HEK293 (cell line): ENCODE measurements around the gene ERLEC1.

Experiments used
- CTCF ChIA-PET: fragments of 350-600 bp; formaldehyde crosslinking; extraction: SDS; loops from one replicate; lab custom pipeline; 2021; ENCODE audit warnings: antibody characterized with exemption; lab: Yijun Ruan, JAX
- POLR2A ChIA-PET: fragments of 300-600 bp; formaldehyde crosslinking; extraction: SDS; loops from one replicate; lab custom pipeline; 2020; ENCODE audit warnings: antibody characterized with exemption, inconsistent platforms; lab: Yijun Ruan, JAX
- H3K27ac ChIP-seq: fragments of 200-500 bp; sonication (Bioruptor generic); 2 replicates; pipeline ENCODE4 v1.5.1; 2014; ENCODE audit warnings: low read depth, low read length, control low read depth, inconsistent platforms; ENCODE audit errors: extremely low read depth
- H3K36me3 ChIP-seq, 2 experiments: fragments of 200-500 bp in 1 of 2; sonication (Bioruptor generic) in 1 of 2; 1 replicate in 1 of 2; 2 replicates in 1 of 2; pipeline ENCODE4 v1.5.1; 2014 to 2017; ENCODE audit warnings: inconsistent platforms in 2 of 2, low read length in 2 of 2; ENCODE audit not compliant: control insufficient read depth in 2 of 2, insufficient read depth in 1 of 2
- H3K4me1 ChIP-seq: fragments of 200-500 bp; sonication (Bioruptor generic); 2 replicates; pipeline ENCODE4 v1.5.1; 2014; ENCODE audit warnings: mild to moderate bottlenecking, low read length, inconsistent platforms; ENCODE audit not compliant: control insufficient read depth, insufficient read depth
- H3K4me3 ChIP-seq: 2 replicates; pipeline ENCODE4 v1.5.1; 2011; ENCODE audit warnings: low read depth, mild to moderate bottlenecking, control low read depth, low read length, moderate library complexity
- H3K9me3 ChIP-seq: fragments of 200-500 bp; sonication (Bioruptor generic); 2 replicates; pipeline ENCODE4 v1.5.1; 2014; ENCODE audit warnings: low read depth, low read length, inconsistent platforms; ENCODE audit not compliant: control insufficient read depth, insufficient read depth
- REPIN1 ChIP-seq: fragments of 450-650 bp; formaldehyde crosslinking; IDR thresholded peaks from 2 replicates; pipeline ENCODE4 v1.5.1; 2017; ENCODE audit warnings: missing biosample characterization, missing genetic modification characterization, low read depth
- ZNF146 ChIP-seq: fragments of 450-650 bp; formaldehyde crosslinking; IDR thresholded peaks from 2 replicates; pipeline ENCODE4 v1.5.1; 2016; ENCODE audit warnings: missing biosample characterization, missing genetic modification characterization
- ZNF214 ChIP-seq: fragments of 450-650 bp; formaldehyde crosslinking; IDR thresholded peaks from 2 replicates; pipeline ENCODE4 v1.5.1; 2017; ENCODE audit warnings: missing biosample characterization, mild to moderate bottlenecking, missing genetic modification characterization, borderline replicate concordance
- ZNF248 ChIP-seq: fragments of 450-650 bp; formaldehyde crosslinking; IDR thresholded peaks from 2 replicates; pipeline ENCODE4 v1.5.1; 2017; ENCODE audit warnings: missing biosample characterization, missing genetic modification characterization
- ZNF341 ChIP-seq: fragments of 450-650 bp; formaldehyde crosslinking; IDR thresholded peaks from 2 replicates; pipeline ENCODE4; 2016; ENCODE audit warnings: low read depth, missing biosample characterization, missing genetic modification characterization
- ZNF391 ChIP-seq: fragments of 450-650 bp; formaldehyde crosslinking; IDR thresholded peaks from 2 replicates; pipeline ENCODE4 v1.5.1; 2016; ENCODE audit warnings: low read depth, missing biosample characterization, missing genetic modification characterization, borderline replicate concordance
- ZNF394 ChIP-seq: fragments of 450-650 bp; formaldehyde crosslinking; IDR thresholded peaks from 2 replicates; pipeline ENCODE4 v1.5.1; 2016; ENCODE audit warnings: missing biosample characterization, missing genetic modification characterization, mild to moderate bottlenecking, moderate library complexity, borderline replicate concordance
- ZNF600 ChIP-seq: fragments of 450-650 bp; formaldehyde crosslinking; IDR thresholded peaks from 2 replicates; pipeline ENCODE4 v1.5.1; 2016; ENCODE audit warnings: missing biosample characterization, missing genetic modification characterization
- ZNF791 ChIP-seq: fragments of 450-650 bp; formaldehyde crosslinking; IDR thresholded peaks from 2 replicates; pipeline ENCODE4 v1.5.1; 2016; ENCODE audit warnings: missing biosample characterization, missing genetic modification characterization
- ZSCAN30 ChIP-seq: fragments of 450-650 bp; IDR thresholded peaks from 2 replicates; pipeline ENCODE4 v1.5.1; 2018; ENCODE audit warnings: missing biosample characterization, mild to moderate bottlenecking, missing genetic modification characterization, moderate library complexity
- TF ChIP-seq, protein P1 (sequence below): fragments of 450-650 bp; IDR thresholded peaks from 2 replicates; pipeline ENCODE4 v1.5.1; 2018; ENCODE audit warnings: missing biosample characterization, missing genetic modification characterization
- TF ChIP-seq, protein P2 (sequence below): fragments of 450-650 bp; formaldehyde crosslinking; IDR thresholded peaks from 2 replicates; pipeline ENCODE4 v1.5.1; 2016; ENCODE audit warnings: missing biosample characterization, missing genetic modification characterization
- TF ChIP-seq, protein P3 (sequence below): fragments of 450-650 bp; formaldehyde crosslinking; IDR thresholded peaks from 2 replicates; pipeline ENCODE4 v1.5.1; 2016; ENCODE audit warnings: missing biosample characterization, missing genetic modification characterization

ERLEC1 gene

DNA sequence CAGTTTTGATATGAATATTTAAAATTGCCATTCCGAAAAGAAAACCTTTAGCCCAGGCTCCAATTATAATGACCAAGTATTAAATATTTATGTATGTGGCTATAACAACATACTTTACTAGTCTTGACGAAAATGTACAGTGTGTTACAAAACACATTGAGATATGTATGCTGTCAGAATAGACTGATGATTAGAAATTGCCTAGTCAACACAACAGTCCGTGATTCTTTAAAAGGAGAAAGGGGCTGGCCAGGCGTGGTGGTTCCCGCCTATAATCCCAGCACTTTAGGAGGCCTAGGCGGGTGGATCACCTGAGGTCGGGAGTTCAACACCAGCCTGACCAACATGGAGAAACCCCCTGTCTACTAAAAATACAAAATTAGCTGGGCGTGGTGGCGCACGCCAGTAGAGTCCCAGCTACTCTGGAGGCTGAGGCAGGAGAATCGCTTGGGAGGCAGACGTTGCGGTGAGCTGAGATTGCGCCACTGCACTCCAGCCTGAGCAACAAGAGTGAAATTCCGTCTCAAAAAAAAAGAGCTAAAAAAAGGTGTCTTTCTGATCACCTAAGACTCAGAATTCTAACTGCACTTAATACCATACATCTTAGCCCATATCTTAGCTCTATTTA lies 17.4 kb upstream of the ERLEC1 start:
- POLR2A ChIA-PET, result interaction anchor here (1.1 to 3.3 kb wide), 2 partner anchors 9 to 18 kb away, joined by 3 to 38 read pairs; partner anchors contain the start of genes ASB3 and ERLEC1
- Histone ChIP-seq H3K4me1 (0 out of 2 replicates have a peak, but pooled peaks cover 6% of the 10 kb centered on the region), H3K4me3 (no peak overlapping the region), H3K27ac (no peak overlapping the region), H3K36me3 (peaks cover 9 to 14% of the 10 kb centered on the region in 2 experiments), H3K9me3 (no peaks in the 10 kb centered on the region)
- TF ChIP-seq ZNF146 (tag by site-specific recombination) (no peak), ZNF791 (tag by site-specific recombination) (no peak), ZNF214 (tag by site-specific recombination) (no peak), ZNF391 (tag by site-specific recombination) (no peak), ZNF248 (tag by site-specific recombination) (no peak), ZNF600 (tag by site-specific recombination) (peak; percentile 61; the same call in 1 of the 2 replicates), ZNF394 (tag by site-specific recombination) (0 out of 2 replicates have a peak, but pooled peaks have one; percentile 16), ZNF341 (tag by site-specific recombination) (no peak), REPIN1 (tag by site-specific recombination) (no peak)
- TF ChIP-seq, protein P1, sequence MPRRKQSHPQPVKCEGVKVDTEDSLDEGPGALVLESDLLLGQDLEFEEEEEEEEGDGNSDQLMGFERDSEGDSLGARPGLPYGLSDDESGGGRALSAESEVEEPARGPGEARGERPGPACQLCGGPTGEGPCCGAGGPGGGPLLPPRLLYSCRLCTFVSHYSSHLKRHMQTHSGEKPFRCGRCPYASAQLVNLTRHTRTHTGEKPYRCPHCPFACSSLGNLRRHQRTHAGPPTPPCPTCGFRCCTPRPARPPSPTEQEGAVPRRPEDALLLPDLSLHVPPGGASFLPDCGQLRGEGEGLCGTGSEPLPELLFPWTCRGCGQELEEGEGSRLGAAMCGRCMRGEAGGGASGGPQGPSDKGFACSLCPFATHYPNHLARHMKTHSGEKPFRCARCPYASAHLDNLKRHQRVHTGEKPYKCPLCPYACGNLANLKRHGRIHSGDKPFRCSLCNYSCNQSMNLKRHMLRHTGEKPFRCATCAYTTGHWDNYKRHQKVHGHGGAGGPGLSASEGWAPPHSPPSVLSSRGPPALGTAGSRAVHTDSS (tag by site-specific recombination), result no peak
- TF ChIP-seq, all 188 proteins: peak for 2
- CTCF ChIA-PET, result interaction anchor here (0.6 to 0.7 kb wide), 2 partner anchors 42 to 49 kb away, joined by 3 to 4 read pairs; no protein-coding TSS in a partner anchor

DNA sequence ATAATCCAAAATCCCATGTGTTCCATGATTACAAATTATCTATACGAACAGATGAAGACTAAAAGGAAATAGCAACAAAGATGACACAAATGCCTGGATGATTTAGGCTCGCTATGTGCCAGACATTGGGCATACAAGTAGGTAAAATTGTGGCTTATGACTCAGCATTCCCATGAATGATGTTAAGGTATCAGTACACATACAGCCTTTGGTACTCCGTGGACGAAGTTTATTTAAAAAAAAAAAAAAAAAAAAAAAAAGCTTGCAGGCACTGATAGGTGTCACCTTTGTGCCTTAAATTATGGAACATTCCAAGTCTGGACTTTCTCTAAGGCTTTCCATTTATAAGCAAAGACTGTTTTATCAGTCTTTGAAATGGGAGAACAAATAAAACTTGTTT lies 16.6 kb upstream of the ERLEC1 start:
- CTCF ChIA-PET, result interaction anchor here (0.6 to 0.7 kb wide), 2 partner anchors 48 to 934 kb away, joined by 3 read pairs; no protein-coding TSS in a partner anchor
- H3K27ac ChIP-seq, result no peak overlapping the region
- POLR2A ChIA-PET, result interaction anchor here (0.6 to 3.3 kb wide), 3 partner anchors 17 to 113 kb away, joined by 4 to 38 read pairs (median 5); partner anchors contain the start of genes ASB3 and ERLEC1

More for the DNA sequence above, 16.6 kb upstream of the ERLEC1 start:
- Histone ChIP-seq H3K4me3 (no peak overlapping the region), H3K36me3 (peaks cover 10 to 17% of the 10 kb centered on the region in 2 experiments), H3K9me3 (no peaks in the 10 kb centered on the region), H3K4me1 (0 out of 2 replicates have a peak, but pooled peaks cover 6% of the 10 kb centered on the region)
- no peak for TF ChIP-seq ZSCAN30 (tag by site-specific recombination)
- TF ChIP-seq, protein P2, sequence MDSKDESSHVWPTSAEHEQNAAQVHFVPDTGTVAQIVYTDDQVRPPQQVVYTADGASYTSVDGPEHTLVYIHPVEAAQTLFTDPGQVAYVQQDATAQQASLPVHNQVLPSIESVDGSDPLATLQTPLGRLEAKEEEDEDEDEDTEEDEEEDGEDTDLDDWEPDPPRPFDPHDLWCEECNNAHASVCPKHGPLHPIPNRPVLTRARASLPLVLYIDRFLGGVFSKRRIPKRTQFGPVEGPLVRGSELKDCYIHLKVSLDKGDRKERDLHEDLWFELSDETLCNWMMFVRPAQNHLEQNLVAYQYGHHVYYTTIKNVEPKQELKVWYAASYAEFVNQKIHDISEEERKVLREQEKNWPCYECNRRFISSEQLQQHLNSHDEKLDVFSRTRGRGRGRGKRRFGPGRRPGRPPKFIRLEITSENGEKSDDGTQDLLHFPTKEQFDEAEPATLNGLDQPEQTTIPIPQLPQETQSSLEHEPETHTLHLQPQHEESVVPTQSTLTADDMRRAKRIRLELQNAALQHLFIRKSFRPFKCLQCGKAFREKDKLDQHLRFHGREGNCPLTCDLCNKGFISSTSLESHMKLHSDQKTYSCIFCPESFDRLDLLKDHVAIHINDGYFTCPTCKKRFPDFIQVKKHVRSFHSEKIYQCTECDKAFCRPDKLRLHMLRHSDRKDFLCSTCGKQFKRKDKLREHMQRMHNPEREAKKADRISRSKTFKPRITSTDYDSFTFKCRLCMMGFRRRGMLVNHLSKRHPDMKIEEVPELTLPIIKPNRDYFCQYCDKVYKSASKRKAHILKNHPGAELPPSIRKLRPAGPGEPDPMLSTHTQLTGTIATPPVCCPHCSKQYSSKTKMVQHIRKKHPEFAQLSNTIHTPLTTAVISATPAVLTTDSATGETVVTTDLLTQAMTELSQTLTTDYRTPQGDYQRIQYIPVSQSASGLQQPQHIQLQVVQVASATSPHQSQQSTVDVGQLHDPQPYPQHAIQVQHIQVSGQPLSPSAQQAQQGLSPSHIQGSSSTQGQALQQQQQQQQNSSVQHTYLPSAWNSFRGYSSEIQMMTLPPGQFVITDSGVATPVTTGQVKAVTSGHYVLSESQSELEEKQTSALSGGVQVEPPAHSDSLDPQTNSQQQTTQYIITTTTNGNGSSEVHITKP (tag by site-specific recombination), result peak; percentile 55; the same call in 1 of the 2 replicates
- TF ChIP-seq, protein P3, sequence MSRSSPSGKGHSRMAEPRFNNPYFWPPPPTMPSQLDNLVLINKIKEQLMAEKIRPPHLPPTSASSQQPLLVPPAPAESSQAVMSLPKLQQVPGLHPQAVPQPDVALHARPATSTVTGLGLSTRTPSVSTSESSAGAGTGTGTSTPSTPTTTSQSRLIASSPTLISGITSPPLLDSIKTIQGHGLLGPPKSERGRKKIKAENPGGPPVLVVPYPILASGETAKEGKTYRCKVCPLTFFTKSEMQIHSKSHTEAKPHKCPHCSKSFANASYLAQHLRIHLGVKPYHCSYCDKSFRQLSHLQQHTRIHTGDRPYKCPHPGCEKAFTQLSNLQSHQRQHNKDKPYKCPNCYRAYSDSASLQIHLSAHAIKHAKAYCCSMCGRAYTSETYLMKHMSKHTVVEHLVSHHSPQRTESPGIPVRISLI (tag by site-specific recombination), result peak; percentile 60; the same call in 1 of the 2 replicates
- TF ChIP-seq, all 188 proteins: peak for 2
